Measurements from ENCODE around the gene MMP21. TPM values are rescaled to one million over a fixed set of nuclear protein-coding genes. Genes with fewer than 3 reads are reported as not detected.

MMP21 gene
- total RNA-seq, 3 donors from 2014 or later, result 0.33 to 0.59 TPM; not detected in 1

GRCh38 chr10:125762692-125763648 lies 12.7 kb downstream of the MMP21 start:
- H3K36me3 ChIP-seq, result no peaks in the 10 kb centered on the region

GRCh38 chr10:125761961-125762360 lies 13.7 kb downstream of the MMP21 start:
- H3K36me3 ChIP-seq, result no peaks in the 10 kb centered on the region
- TF ChIP-seq POLR2AphosphoS5 (IDR thresholded peaks at IDR 0.05) (no peak), POLR2A (IDR thresholded peaks at IDR 0.05) (no peak), CTCF (IDR thresholded peaks at IDR 0.05) (no peak)

More at GRCh38 chr10:125762692-125763648, 12.7 kb downstream of the MMP21 start:
- no peaks in the 10 kb centered on the region for H3K4me1 ChIP-seq
- no peak overlapping the region for H3K27ac ChIP-seq
- no peaks in the 10 kb centered on the region for H3K9me3 ChIP-seq
- intact Hi-C loops (cut with DNase I; ENCODE audit: low total_unique reads), result no loop called here
- H3K4me3 ChIP-seq, result no peak overlapping the region
- no peak for TF ChIP-seq CTCF (IDR thresholded peaks at IDR 0.05)
- no peak for TF ChIP-seq POLR2A (IDR thresholded peaks at IDR 0.05)
- TF ChIP-seq POLR2AphosphoS5 (IDR thresholded peaks at IDR 0.05), result no peak
- DNase-seq (ENCODE audit: low spot score in 2 of 2), result no peak
- H3K27me3 ChIP-seq, result no peaks in the 10 kb centered on the region

GRCh38 chr10:125757742-125758141 lies 17.9 kb downstream of the MMP21 start:
- DNase-seq (ENCODE audit: low spot score in 2 of 2), result no peak
- Histone ChIP-seq H3K27me3 (no peaks in the 10 kb centered on the region), H3K4me3 (no peak overlapping the region), H3K36me3 (peaks cover 10% of the 10 kb centered on the region), H3K9me3 (no peaks in the 10 kb centered on the region), H3K27ac (no peak overlapping the region), H3K4me1 (no peaks in the 10 kb centered on the region)
- intact Hi-C loops (cut with DNase I; ENCODE audit: low total_unique reads), result no loop called here
- TF ChIP-seq POLR2AphosphoS5 (IDR thresholded peaks at IDR 0.05), result no peak
- TF ChIP-seq POLR2A (IDR thresholded peaks at IDR 0.05), result no peak
- TF ChIP-seq CTCF (IDR thresholded peaks at IDR 0.05), result no peak

More at GRCh38 chr10:125761961-125762360, 13.7 kb downstream of the MMP21 start:
- no peak for DNase-seq (ENCODE audit: low spot score in 2 of 2)
- no peaks in the 10 kb centered on the region for H3K27me3 ChIP-seq
- H3K9me3 ChIP-seq, result no peaks in the 10 kb centered on the region
- no peak overlapping the region for H3K4me3 ChIP-seq
- intact Hi-C loops (cut with DNase I; ENCODE audit: low total_unique reads), result no loop called here
- no peaks in the 10 kb centered on the region for H3K4me1 ChIP-seq
- H3K27ac ChIP-seq, result no peak overlapping the region

- no peak for DNase-seq (ENCODE audit: low spot score in 2 of 2)
- Histone ChIP-seq H3K4me3 (no peak overlapping the region), H3K9me3 (no peaks in the 10 kb centered on the region), H3K27me3 (no peaks in the 10 kb centered on the region), H3K27ac (no peak overlapping the region), H3K36me3 (peaks cover 12% of the 10 kb centered on the region), H3K4me1 (no peaks in the 10 kb centered on the region)
- TF ChIP-seq CTCF (IDR thresholded peaks at IDR 0.05) (no peak), POLR2A (IDR thresholded peaks at IDR 0.05) (no peak), POLR2AphosphoS5 (IDR thresholded peaks at IDR 0.05) (no peak)
- intact Hi-C loops (cut with DNase I; ENCODE audit: low total_unique reads), result no loop called here
Observed at GRCh38 chr10:125756853-125757487, 18.7 kb downstream of the MMP21 start.

- TF ChIP-seq POLR2A (IDR thresholded peaks at IDR 0.05) (no peak), POLR2AphosphoS5 (IDR thresholded peaks at IDR 0.05) (no peak), CTCF (IDR thresholded peaks at IDR 0.05) (no peak)
- DNase-seq (ENCODE audit: low spot score in 2 of 2), result no peak
- Histone ChIP-seq H3K4me3 (no peak overlapping the region), H3K27ac (no peak overlapping the region), H3K36me3 (peaks cover 17% of the 10 kb centered on the region), H3K9me3 (no peaks in the 10 kb centered on the region), H3K27me3 (no peaks in the 10 kb centered on the region), H3K4me1 (no peaks in the 10 kb centered on the region)
- intact Hi-C loops (cut with DNase I; ENCODE audit: low total_unique reads), result no loop called here
Observed at GRCh38 chr10:125756196-125756595, 19.4 kb downstream of the MMP21 start.
